HTR-8/SVneo (cell line): ENCODE results near the gene RNF6.
"Not testable (repeated sequence)": the region's sequence is repeated elsewhere in the genome, so short reads cannot be mapped to it uniquely, and the experiment has no call there.

Experiments used
- DNase-seq: peaks from one replicate; pipeline ENCODE4 v3.0.0; 2011; ENCODE audit warnings: low spot score, mixed read lengths; ENCODE audit not compliant: insufficient read length
- FAIRE-seq: peaks from 2 replicates; lab custom pipeline; 2011; peaks lifted over from hg19 to GRCh38; lab: Jason Lieb, UNC

Gene RNF6

DNA sequence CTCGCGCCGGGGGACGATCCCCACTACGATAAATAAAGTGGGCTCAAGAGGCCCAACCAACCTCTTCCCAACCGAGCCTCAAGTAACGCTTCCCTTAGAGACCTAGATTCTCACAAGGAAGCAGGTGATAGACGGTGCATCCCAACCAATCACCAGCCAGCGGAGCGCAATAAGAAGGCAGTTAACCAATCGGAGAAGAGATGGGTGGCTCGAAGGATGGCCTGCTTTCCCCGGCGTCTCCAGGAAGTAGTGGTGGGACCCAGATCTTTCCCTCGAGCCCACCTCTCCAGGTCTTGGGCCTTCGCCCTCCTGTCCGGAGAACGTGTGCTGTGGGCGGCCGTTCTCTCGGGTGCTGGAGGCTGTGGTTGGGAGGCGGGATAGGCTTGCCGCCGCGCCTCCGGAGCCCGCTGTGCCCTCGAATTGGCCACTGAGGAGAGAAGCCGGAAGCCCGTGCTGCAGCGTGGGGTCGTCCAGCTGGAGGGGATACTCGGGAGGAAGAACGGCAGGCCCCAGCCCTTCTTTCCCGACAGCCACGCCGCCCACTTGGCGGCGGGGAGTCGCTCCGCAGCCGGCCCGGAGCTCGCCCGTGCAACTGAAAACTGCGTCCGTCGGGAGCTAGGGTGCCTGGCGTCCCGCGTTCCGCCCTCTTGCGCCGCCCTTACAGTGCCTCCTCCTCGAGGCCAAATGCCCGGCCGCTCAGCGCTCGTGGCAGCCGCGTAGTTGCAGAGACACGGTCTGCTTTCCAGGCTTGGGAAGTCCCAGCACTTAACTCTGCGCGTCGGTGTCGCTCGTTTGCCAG is at the start of gene RNF6:
Gene RNF6, minus strand, starts transcription at position 594 of the 799 bp plus-strand sequence. CDS start 2,665 bp downstream, outside the sequence.
- FAIRE-seq (no peak), DNase-seq (peak; percentile 96)

DNA sequence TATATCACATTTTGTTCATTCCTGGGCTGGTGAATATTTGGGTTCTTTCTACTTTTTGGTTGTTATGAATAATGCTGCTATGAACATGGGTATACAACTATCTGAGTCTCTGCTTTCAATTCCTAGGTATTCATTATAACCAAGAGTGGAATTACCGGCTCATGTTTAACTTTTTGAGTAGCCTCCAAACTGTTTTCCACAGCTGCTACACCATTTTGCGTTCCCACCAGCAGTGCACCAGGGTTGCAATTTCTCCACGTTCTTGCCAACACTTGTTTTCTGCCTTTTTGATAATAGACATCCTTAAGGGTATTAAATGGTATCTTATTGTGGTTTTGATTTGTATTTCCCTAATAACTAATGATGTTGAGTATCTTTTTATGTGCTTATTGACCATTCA is 48.6 kb upstream of the RNF6 start:
- DNase-seq: no peak
- no peak for FAIRE-seq

DNA sequence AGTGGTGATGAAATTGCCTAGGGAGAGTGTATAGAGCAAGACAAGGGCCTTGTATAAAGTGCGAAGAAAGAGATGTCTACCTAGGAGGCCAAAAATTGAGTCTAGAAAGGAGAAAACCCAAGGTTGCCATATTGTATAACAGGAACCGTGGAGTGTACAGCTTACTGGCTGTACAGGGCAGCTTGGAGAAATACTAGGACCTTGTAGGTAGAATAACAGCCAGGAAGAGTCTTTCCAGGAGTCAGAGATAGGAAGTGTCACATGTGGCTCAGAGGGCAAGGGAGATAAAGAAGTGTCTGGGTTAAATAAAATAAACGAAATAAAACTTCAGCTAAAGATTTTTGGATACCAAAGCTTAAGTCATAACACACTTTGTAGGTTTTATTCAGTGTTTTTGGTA is 44.2 kb upstream of the RNF6 start:
- FAIRE-seq (no peak), DNase-seq (no peak)

GRCh38 chr13:26262156-26262555 is 40.0 kb upstream of the RNF6 start:
- FAIRE-seq (no peak), DNase-seq (no peak)

DNA sequence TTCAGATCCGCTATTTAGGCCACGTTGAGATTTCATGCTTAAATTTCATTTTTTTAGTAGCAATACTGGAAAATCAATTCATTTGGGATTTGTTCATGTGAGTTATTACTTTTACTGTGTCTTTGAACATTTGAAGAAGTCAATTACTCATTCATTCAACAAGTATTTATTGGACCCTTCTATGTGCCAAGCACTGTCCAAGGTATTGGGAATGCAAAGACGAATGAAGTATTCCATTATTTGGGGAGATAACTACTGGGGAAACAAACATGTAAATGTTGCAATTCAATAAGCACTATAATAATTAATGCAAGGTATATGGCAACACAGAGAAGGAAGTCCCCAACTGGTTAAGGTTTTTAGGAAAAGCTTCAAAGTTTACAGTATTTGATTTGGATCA is 37.5 kb upstream of the RNF6 start:
- FAIRE-seq (no peak), DNase-seq (no peak)

DNA sequence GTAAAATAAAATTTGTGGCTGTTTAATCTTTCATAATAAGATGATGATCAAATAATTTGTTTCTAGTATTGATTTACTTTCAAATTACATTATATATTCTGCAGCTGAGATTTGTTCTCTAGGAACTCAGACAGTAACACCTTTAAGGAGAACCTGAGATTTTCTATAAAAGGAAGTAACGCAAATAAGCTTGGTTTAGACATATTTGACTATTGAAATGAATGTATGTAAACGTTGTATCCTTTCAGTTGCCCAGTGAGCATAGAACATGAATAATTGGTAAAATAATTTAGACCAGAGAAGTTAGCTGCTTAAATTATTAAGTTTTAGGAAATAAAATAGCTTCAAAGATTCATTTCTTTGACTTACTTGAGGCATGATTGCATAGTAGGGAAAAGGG is 34.9 kb upstream of the RNF6 start:
- DNase-seq (no peak), FAIRE-seq (no peak)

DNA sequence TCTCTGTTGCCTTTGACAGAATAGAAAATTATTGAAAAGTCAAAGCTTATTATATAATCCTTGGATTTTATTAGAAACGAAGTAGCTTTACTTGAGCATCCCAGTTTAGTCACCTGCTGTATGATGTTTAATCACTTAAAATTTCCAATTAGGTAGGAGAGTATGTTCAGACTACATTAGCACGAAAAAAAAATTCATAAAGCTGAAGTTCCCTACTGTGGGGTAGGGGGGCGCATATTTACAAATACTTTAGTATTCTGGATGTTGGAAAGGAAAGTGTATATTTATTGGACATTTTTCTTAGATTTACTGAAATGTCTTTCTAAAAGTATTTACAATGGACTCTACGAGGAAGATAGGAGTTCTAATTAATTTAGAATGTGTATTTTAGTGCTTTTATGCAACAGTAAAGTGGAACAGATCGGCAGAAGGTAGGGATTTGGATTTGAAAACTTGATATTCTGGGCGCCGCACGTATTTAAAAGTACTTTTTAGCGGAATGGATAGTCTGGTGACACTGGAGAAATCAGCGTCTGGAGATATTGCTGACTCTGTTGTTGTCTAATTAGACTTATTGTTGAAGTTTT is 33.7 kb upstream of the RNF6 start:
- no peak for FAIRE-seq

GRCh38 chr13:26255115-26255514 is 33.0 kb upstream of the RNF6 start:
- FAIRE-seq (no peak), DNase-seq (no peak)

More for the DNA sequence above, 33.7 kb upstream of the RNF6 start:
- DNase-seq: peak; percentile 1

DNA sequence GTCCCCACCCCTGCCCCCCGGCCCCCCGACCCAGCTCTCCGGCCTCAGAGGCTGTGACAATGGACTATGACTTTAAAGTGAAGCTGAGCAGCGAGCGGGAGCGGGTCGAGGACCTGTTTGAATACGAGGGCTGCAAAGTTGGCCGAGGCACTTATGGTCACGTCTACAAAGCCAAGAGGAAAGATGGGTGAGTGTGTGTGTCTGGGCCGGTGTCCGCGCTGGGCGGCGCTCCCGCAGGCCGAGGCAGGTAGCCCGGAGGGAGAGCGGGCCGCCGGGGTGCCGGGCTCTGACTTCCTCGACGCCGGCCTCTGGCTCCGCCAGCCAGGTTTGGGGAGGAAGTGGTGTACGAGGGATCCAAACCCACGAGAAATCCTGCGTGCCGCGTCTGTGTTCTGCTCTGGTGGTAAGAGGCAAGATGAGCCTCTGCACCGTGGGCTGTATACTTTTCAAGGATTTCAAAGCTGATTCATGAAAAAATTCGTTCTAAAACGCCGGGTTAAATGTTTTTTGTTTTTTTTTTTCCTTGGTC is 32.5 kb upstream of the RNF6 start:
- DNase-seq (peak; percentile 6), FAIRE-seq (no peak)

DNA sequence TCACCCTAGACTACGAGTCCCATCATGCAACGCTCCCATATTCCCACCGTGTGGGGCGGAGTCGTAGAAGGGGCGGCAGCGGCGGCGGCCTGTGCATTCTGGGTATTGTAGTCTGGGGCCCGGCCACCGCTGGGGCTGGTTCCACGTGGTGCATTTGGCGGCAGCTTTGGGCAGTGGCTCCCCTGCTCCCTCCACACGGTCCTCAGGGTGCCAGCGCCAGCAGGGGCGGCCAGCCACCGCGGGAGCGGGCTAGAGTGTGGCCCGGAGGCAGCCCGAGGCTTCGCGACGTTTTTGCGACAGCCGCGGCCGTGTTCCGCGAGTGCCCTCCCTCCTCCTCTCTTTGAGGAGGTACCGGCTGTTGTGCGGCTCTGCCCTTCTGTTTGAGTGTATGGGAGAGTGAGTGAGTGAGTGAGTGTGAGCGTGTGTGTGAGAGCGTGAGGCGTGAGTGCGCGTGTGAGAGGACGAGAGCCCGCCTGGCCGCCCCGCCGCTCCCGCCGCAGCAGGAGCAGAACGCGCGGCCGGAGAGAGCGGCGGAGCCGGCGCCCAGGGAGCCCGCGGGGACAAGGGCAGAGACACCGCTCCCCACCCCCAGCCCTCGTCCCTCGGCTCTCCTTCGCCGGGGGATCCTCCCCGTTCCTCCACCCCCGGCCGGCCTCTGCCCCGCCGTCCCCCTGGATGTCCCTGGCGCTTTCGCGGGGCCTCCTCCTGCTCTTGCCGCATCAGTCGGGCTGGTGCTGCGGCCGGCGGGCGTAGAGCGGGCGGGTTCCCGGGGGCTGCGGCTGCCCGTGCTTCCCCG is 31.9 kb upstream of the RNF6 start, which contains the start of gene CDK8:
Gene CDK8, plus strand, starts transcription at position 343 of the 796 bp plus-strand sequence. CDS start 513 bp downstream, outside the sequence.
- DNase-seq (peak; percentile 57), FAIRE-seq (peak; percentile 59)

GRCh38 chr13:26253262-26253786 is 31.2 kb upstream of the RNF6 start:
- FAIRE-seq (no peak), DNase-seq (no peak)

- FAIRE-seq, DNase-seq: not testable (repeated sequence)
These were observed 29.9 kb upstream of the RNF6 start for GRCh38 chr13:26252006-26252405.

DNA sequence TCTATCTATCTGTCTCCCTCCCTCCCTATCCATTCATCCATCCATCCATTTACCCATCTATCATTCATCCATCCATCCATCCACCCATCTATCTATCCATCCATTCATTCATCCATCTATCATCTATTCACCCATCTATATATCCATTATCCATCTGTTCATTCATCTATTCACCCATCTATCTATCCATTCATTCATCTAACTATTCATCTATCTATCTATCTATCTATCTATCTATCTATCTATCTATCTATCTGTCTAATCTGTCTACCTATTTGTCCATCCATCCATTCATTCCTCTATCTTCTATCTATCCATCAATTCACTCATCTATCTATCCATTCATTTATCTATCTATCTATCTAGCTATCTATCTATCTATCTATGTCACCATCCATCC is 27.4 kb upstream of the RNF6 start:
- no peak for DNase-seq
- no peak for FAIRE-seq

DNA sequence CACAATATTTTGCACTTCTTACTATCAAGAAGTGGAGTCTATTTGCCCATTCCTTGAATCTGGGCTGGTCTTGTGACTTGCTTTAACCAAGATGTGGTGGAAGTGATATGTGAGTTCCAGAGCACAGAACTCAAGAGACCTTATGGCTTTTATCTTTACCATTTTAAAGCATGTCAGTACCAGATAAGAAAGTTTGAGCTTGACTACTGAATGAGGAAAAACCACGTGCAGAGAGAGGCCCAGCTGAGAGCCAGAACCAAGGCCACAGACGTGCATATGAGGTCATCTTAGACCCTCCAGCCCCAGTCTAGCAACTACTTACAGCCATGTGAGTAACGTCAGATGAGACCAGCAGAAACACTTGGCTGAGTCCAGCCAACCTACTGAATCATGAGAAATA is 25.5 kb upstream of the RNF6 start:
- FAIRE-seq (no peak), DNase-seq (no peak)

DNA sequence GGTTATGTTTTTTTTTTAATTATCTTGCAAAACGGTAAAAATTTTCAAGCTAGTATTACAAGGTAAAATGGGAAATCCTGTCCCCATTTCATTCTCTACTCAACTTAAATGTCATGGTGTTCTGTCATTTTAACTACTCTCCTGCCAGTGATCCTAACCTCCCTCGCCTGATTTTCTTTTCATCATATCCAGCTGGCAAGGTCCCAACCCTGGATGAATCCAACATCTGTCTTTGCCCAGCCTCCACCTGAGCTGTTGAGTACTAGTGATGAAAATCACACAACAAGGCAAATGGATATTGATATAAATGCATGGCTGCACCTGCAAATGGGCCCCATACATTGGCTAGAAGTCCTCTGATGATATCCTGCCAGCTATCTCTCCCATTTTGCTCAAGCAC is 24.9 kb upstream of the RNF6 start:
- DNase-seq (no peak), FAIRE-seq (no peak)

GRCh38 chr13:26246154-26246553 is 24.0 kb upstream of the RNF6 start:
- FAIRE-seq: no peak

GRCh38 chr13:26236296-26236695 is 14.2 kb upstream of the RNF6 start:
- no peak for DNase-seq
- no peak for FAIRE-seq

More at GRCh38 chr13:26246154-26246553, 24.0 kb upstream of the RNF6 start:
- DNase-seq: no peak

GRCh38 chr13:26230703-26231102 is 8.6 kb upstream of the RNF6 start:
- no peak for DNase-seq
- FAIRE-seq: no peak

DNA sequence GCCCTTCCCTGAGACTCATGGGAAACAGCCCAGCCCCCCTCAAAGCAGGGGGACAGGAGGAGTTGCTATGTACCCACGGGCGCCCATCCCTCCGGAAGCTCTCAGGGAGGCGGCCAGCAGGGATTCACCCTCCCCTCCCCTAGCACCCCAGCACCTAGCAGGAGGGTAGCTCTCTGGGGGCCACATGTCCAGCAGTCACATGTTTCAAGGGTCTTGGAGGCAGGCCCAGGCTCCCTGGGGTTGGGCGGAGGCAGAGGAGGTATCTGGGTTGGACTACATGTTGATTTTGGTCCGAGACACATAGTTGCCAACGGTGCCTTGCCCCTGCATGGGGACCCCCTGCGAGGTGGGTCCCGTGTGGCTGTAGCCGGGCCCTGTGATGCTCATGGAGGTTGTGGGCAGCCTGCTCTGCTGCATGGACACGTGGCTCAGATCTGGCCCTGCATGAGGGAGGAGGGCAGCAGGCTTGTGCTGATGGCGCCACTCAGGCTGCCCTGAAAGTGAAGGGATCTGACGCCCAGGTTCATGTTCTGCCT is 7.0 kb upstream of the RNF6 start:
- FAIRE-seq (no peak), DNase-seq (no peak)

DNA sequence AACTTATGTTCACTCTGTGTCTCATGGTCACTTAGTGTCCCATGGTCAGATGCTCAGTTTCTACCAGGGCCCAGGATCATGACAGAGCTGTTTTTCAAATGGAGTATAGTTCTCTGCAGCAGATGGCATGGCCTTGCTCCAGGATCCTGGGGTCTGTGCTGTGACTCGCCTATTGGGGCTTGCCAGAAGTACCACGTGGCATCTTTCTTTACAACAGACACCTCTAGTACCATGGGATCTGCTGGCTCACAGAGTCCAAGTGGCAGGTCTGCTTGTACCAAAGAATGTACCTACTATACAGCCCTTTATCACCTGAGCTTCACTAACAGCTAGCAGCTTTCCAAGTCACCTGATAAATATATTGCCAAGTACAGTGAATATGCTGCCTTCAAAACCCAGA is 6.0 kb upstream of the RNF6 start:
- no peak for FAIRE-seq
- no peak for DNase-seq
